DMS153 treated with DMSO at 0.1 percent for 48 hours (cell line): ENCODE data around the gene CYSTM1.

Experiments
- DNase-seq: peaks from one replicate; lab custom pipeline; 2025; ENCODE audit not compliant: unreplicated experiment; lab: John Stamatoyannopoulos, UW

CYSTM1 gene

GRCh38 chr5:140205216-140205615 lies 30.2 kb downstream of the CYSTM1 start:
- no peak for DNase-seq

- no peak for DNase-seq
Measured at GRCh38 chr5:140205952-140206351, 31.0 kb downstream of the CYSTM1 start.

- DNase-seq, result no peak
Measured at GRCh38 chr5:140207250-140207964, 32.4 kb downstream of the CYSTM1 start.

- no peak for DNase-seq
Measured at GRCh38 chr5:140208065-140208464, 33.1 kb downstream of the CYSTM1 start.

GRCh38 chr5:140213370-140213983 lies 38.5 kb downstream of the CYSTM1 start:
- no peak for DNase-seq

- DNase-seq, result no peak
Measured at GRCh38 chr5:140214831-140215230, 39.8 kb downstream of the CYSTM1 start.

GRCh38 chr5:140215276-140215675 lies 40.3 kb downstream of the CYSTM1 start:
- DNase-seq, result no peak

GRCh38 chr5:140216478-140217074 lies 41.6 kb downstream of the CYSTM1 start:
- no peak for DNase-seq

- DNase-seq, result no peak
Measured at GRCh38 chr5:140217299-140218026, 42.5 kb downstream of the CYSTM1 start.

GRCh38 chr5:140219068-140219991 lies 44.3 kb downstream of the CYSTM1 start:
- no peak for DNase-seq

- no peak for DNase-seq
Measured at GRCh38 chr5:140220032-140220697, 45.2 kb downstream of the CYSTM1 start.

- no peak for DNase-seq
Measured at GRCh38 chr5:140220698-140221064, 45.7 kb downstream of the CYSTM1 start.

GRCh38 chr5:140221697-140222223 lies 46.8 kb downstream of the CYSTM1 start:
- no peak for DNase-seq

GRCh38 chr5:140222416-140222815 lies 47.4 kb downstream of the CYSTM1 start:
- DNase-seq, result no peak

GRCh38 chr5:140223567-140223966 lies 48.6 kb downstream of the CYSTM1 start:
- no peak for DNase-seq

GRCh38 chr5:140224658-140225057 lies 49.7 kb downstream of the CYSTM1 start:
- DNase-seq, result no peak

- no peak for DNase-seq
Measured at GRCh38 chr5:140225396-140225795, 50.4 kb downstream of the CYSTM1 start.

- DNase-seq, result no peak
Measured at GRCh38 chr5:140227046-140227445, 52.1 kb downstream of the CYSTM1 start.

- DNase-seq, result no peak
Measured at GRCh38 chr5:140228364-140228837, 53.4 kb downstream of the CYSTM1 start.

- no peak for DNase-seq
Measured at GRCh38 chr5:140230373-140230772, 55.4 kb downstream of the CYSTM1 start.
